NCI-H146 treated with DMSO at 0.1 percent for 48 hours (cell line): ENCODE measurements around the gene SLC39A8.

ENCODE experiments used
- DNase-seq: peaks from one replicate; lab custom pipeline; 2025; ENCODE audit not compliant: unreplicated experiment; lab: John Stamatoyannopoulos, UW

SLC39A8 gene

DNA sequence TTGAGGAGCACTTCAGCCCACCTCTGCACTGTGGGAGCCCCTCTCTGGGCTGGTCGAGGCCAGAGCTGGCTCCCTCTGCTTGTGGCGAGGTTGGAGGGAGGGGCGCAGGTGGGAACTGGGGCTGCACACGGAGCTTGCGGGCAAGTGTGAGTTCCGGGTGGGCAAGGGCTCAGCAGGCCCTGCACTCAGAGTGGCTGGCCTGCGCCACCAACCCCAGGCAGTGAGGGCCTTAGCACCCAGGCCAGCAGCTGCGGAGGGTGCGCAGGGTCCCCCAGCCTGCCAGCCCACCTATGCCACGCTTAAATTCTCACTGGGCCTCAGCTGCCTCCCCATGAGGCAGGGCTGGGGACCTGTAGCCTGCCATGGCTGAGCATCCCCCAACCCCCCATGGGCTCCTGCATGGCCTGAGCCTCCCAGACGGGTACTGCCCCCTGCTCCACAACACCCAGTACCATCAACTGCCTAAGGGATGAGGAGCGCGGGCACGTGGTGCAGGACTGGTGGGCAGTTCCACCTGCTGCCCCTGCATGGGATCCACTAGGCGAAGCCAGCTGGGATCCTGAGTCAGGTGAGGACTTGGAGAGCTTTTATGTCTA lies 110.9 kb downstream of the SLC39A8 start:
- DNase-seq, result no peak

DNA sequence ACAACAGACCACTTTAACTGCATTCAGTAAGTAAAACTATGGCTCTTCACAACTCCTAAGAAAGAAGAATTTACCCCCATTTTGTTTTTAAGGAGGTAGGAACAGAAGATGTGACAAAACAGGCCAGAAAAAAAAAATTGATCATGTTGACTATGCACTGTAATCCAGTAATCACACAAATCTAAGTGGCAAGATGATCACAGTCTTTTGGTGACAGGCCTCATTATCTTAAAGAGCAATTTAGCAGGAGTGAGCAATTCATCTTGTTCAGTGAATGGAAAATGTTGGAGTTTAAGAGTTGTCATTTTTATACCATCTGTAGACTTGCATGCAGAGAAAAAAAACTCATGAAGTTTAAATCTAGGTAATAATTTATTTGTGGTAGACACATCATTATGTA lies 115.1 kb downstream of the SLC39A8 start:
- DNase-seq, result no peak

DNA sequence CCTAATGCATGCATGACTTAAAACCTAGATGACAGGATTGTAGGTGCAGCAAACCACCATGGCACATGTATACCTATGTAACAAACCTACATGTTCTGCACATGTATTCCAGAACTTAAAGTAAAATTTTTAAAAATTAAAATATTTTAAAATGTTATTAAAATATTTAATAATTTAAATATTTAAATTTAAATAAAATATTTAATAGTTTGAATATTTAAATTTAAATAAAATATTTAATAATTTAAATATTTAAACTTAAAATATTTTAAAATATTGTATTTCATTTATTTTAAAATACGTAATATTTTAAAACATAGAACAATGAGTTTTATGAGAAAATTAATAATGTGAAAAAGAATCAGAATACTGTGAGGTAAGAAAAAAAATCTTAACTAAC lies 117.9 kb downstream of the SLC39A8 start:
- no peak for DNase-seq

DNA sequence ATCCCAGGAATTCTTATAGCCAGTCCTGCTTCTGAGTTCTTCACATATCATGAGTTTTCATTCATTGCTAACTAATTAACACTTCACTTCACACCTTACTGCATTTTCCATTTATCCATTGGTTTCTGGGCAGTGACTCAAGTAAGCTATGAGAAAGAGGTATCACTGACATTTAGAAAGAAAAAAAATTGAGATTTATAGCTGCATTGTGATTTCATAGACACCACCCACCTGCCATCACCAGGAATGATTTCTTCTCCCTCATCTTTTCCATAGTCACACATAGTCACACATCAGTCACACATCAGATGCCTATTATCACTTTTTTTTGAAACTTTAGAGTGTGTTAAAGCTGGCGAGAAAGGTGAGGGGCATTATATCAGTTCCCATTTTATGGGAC lies 121.8 kb downstream of the SLC39A8 start:
- no peak for DNase-seq

DNA sequence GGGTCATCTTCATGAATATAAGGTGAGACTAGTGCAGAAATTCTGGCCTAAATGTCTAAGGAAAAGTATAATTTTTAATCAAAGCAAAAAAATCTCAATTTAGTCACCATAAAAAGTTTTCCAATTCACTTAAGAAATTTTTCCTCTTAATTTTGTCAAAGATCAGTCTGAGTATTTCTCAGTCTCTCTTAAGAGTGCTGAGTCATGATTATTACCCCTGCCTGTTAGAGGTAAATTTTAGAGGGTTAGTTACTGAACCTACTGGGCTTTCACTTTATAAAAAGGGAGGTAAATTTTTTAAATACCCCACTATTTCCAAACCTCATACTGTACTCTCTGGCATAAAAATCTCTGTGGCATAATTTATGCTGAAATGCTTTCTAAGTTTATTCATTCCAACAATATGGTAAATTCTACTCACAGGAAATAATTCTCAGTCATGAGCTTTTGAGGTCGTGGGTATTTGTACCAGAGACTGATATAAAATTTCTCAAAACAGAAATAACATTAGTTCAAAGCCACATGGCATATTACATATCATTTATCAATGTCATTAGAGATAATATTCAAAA lies 122.4 kb downstream of the SLC39A8 start:
- no peak for DNase-seq

DNA sequence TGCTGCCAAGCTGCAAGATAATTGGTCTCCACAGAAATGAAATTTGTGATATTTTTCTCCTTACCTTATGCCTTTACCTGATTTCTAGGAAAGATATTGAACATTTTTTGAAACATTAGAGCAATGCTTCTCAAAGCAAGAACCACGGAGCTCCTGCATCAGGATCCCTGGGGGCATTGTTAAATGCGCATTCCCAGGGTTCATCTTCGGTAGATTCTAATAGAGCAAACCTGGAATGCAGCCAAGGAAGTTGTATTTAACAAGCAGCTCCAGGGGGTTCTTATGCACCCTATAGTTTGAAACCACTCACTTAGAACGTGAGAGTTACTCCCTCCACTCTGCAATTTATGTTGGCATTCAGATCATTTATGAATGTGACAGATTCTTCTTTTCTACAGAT lies 126.2 kb downstream of the SLC39A8 start:
- DNase-seq, result no peak

DNA sequence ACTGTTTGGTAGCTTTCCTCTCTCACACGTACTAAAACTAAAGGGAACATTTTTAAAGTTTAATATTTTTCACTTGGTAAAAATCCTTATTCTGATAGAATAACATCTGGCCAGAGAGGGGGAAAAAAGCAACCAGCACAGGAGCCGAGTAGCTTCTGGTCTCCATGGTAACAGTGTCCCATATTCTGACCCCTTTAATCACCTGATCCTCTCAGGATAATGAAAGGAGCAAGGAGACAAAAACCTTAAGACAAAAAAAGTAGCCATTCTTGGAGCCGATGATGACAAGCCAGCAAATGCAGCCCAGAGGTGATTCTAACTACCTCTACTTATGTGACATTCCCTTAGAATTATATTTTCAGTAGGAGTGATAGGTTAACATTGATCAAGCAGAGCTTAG lies 126.6 kb downstream of the SLC39A8 start:
- DNase-seq, result no peak

DNA sequence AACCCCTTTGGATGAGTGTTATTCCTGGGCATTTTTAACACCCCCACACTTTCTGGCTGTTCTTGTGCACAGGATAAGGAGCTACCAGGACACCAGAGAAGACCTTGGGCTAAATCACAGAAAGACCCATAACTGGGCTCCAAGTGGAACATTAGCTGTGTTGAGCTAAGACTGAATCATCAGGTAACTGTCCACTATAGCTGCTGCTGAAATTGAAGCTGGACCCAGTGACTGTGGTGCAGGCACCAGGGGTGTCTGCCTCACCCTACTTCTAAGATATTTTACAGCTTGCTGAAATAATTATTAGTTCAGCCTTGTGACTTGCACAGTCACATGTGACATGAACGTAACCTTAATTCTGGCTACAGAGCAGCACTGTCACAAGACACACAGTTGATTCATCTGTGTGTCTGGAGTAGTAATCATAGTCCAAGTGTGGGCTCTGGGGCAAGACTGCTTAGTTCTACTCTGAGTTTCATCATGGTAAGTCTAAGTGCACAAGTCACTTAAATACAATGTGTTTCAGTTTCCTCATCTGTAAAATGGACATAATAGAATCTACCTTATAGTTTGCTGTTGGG lies 127.4 kb downstream of the SLC39A8 start:
- no peak for DNase-seq

DNA sequence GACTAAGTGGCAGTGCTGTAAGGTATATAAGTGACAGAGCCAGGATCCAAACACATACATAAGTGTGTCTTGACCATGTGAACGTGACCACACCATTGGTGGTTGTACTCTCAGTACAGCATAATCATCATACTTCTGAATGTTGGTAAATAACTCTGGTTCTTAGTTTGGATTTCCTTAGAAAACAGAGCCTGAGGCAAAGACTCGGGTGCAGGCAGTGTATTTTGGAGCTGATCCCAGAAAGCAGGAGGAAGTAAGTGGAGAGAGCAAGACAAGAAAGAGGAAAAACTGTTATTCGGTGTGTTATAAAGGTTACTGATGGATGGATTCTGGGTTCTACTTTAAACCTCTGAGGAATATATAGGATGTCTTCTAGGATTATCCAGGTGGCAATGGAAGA lies 127.9 kb downstream of the SLC39A8 start:
- DNase-seq, result no peak

DNA sequence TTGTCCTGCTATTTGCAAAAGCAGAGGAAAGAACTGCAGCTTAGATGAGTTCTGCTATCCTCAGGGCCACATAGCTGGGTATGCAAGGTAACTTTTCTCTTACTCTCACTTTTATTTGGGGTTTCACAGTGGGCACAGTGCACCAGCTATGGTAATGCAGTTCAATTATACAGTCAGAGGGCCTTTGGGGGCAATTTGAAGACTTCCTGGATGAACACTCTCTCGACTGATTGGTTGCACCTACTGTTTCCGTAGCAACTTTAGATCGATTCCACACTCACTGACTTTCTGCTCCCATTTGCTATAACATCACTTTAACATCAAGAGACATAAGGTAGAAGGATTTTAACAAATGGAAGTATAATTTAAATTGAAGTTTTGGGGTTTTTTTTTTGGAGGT lies 128.6 kb downstream of the SLC39A8 start:
- DNase-seq, result no peak

DNA sequence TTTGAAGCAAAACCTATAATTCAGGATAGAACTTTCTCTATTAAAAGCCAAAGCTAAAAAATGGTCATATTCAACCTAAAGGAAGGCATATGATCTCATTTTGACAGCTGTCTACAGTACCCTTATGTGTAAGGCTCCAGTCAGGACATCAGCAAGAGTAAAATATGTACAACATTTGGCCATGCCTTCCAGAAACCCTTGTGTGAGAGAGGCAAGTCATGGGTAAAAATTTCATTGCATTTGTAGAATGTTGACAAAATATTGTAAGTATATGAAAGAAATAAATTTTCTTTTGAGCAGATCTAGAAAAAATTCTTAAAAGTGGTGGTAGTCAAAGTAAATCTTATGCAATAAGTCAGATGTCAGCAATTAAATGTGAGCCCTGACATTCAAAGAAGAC lies 132.3 kb downstream of the SLC39A8 start:
- DNase-seq, result no peak
